Loucy (cell line): ENCODE measurements around the gene SNAP91.
"Not testable (repeated sequence)": the region's sequence is repeated elsewhere in the genome, so short reads cannot be mapped to it uniquely, and the experiment has no call there.

ENCODE experiments used
- CTCF ChIP-seq: fragments of 200-600 bp; sonication (generic); conservative IDR thresholded peaks from 2 replicates; pipeline ENCODE4 v1.5.1; 2014; ENCODE audit warnings: mild to moderate bottlenecking, antibody characterized with exemption, low read length
- EZH2phosphoT487 ChIP-seq: fragments of 200-600 bp; IDR thresholded peaks from 2 replicates; pipeline ENCODE4 v1.6.1; 2018; ENCODE audit warnings: antibody characterized with exemption, mild to moderate bottlenecking, moderate library complexity, borderline replicate concordance

GRCh38 chr6:83629908-83630307, 79.0 kb downstream of the SNAP91 start:
- TF ChIP-seq CTCF, EZH2phosphoT487: not testable (repeated sequence)
